Measurements from ENCODE around the gene NTNG2. TPM values are rescaled to one million over a fixed set of nuclear protein-coding genes. Genes with fewer than 3 reads are reported as not detected.

The NTNG2 gene
- total and polyA plus RNA-seq, 2 donors (not counting 3 experiments of a cell fraction or from before 2014, with no cell fraction given): 0.08 to 0.88 TPM

DNA sequence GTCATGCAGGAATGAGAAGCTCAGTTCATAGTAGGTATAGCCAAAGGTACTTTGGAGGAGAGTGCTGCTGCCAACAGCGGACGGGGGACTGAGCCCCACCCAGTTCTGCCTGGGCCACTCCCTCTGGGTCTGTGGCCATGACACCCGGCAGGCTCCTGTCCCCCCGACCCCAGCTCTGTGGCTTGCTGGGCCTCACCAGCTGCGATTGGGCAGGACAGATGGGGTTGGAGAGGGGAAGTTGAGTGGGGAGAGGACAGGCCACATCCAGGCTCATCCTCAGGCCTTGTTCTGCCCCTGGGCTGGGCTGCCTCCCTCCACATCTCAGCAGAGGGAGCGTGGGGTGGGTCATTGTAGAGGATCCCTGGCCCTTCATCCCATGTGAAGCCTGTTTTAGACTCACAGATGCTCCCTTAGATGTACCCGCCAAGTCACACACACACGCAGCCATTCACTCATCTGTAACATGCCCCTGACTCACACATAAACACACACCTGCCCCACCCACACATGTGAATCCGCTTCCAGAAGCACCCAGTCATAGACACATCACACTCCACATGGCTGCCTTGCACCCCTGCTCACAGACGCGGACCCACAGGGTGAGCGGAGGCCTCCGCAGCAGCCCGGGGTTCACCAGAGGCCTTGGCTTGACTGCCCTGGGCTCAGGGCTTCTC lies 48.8 kb downstream of the NTNG2 start:
- DNase-seq (ENCODE audit: low read depth, low spot score): no peak
- Histone ChIP-seq H3K4me3 (replicated peaks in 1 of 3; ENCODE audit: insufficient read depth in 1 of 3, low read depth in 1 of 3, low read length in 3 of 3) (no peak overlapping the region), H3K36me3 (ENCODE audit: control insufficient read depth in 2 of 2, extremely low read depth in 1 of 2, insufficient read depth in 2 of 2, low read length in 2 of 2) (no peaks in the 10 kb centered on the region), H2AFZ (ENCODE audit: low read depth, low read length) (no peak overlapping the region), H3K4me1 (ENCODE audit: control insufficient read depth, extremely low read depth, insufficient read depth, low read length) (peaks cover 9% of the 10 kb centered on the region), H3K9me1 (replicated peaks; ENCODE audit: control insufficient read depth, extremely low read depth, insufficient read depth, low read length) (no peaks in the 10 kb centered on the region), H3K4me2 (ENCODE audit: insufficient read depth, low read length) (no peak overlapping the region), H3K9ac (replicated peaks; ENCODE audit: extremely low read depth, insufficient read depth, low read length) (no peak overlapping the region), H3K79me2 (ENCODE audit: control insufficient read depth, insufficient read depth, low read length) (no peaks in the 10 kb centered on the region), H4K20me1 (replicated peaks; ENCODE audit: control insufficient read depth, extremely low read depth, insufficient read depth, low read length) (no peaks in the 10 kb centered on the region), H3K27ac (ENCODE audit: insufficient read depth, low read depth, low read length) (no peak overlapping the region), H3K27me3 (ENCODE audit: control insufficient read depth in 2 of 2, insufficient read depth in 2 of 2, low read length in 2 of 2) (peaks cover 0 to 5% of the 10 kb centered on the region in 2 experiments), H3K9me3 (replicated peaks; ENCODE audit: control insufficient read depth, insufficient read depth, low read length) (no peaks in the 10 kb centered on the region)
- TF ChIP-seq GATA2 (IDR thresholded peaks at IDR 0.05; ENCODE audit: insufficient read depth, insufficient read length, low read depth, low read length): no peak
- TF ChIP-seq FOS (IDR thresholded peaks at IDR 0.05; ENCODE audit: borderline replicate concordance, insufficient read depth, low read length): no peak
- TF ChIP-seq MYC (IDR thresholded peaks at IDR 0.05; ENCODE audit: low read depth, low read length): no peak
- TF ChIP-seq, protein P1, sequence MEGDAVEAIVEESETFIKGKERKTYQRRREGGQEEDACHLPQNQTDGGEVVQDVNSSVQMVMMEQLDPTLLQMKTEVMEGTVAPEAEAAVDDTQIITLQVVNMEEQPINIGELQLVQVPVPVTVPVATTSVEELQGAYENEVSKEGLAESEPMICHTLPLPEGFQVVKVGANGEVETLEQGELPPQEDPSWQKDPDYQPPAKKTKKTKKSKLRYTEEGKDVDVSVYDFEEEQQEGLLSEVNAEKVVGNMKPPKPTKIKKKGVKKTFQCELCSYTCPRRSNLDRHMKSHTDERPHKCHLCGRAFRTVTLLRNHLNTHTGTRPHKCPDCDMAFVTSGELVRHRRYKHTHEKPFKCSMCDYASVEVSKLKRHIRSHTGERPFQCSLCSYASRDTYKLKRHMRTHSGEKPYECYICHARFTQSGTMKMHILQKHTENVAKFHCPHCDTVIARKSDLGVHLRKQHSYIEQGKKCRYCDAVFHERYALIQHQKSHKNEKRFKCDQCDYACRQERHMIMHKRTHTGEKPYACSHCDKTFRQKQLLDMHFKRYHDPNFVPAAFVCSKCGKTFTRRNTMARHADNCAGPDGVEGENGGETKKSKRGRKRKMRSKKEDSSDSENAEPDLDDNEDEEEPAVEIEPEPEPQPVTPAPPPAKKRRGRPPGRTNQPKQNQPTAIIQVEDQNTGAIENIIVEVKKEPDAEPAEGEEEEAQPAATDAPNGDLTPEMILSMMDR (IDR thresholded peaks at IDR 0.05; ENCODE audit: extremely low read depth in 1 of 2, insufficient read depth in 1 of 2, low read depth in 1 of 2, low read length in 2 of 2): no peak
- TF ChIP-seq, protein P2, sequence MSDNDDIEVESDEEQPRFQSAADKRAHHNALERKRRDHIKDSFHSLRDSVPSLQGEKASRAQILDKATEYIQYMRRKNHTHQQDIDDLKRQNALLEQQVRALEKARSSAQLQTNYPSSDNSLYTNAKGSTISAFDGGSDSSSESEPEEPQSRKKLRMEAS (IDR thresholded peaks at IDR 0.05; ENCODE audit: insufficient read depth, insufficient read length): no peak
- no peak for TF ChIP-seq EZH2 (IDR thresholded peaks at IDR 0.05; ENCODE audit: borderline replicate concordance, low read depth, low read length, severe bottlenecking)
- no peak for TF ChIP-seq POLR2A (IDR thresholded peaks at IDR 0.05; ENCODE audit: low read depth, low read length)
- TF ChIP-seq JUN (IDR thresholded peaks at IDR 0.05; ENCODE audit: borderline replicate concordance, insufficient read depth, insufficient read length, low read depth): no peak
- no peak for TF ChIP-seq POLR2AphosphoS5 (IDR thresholded peaks at IDR 0.05; ENCODE audit: insufficient read depth, low read depth, low read length)
- CTCF ChIA-PET: interaction anchor here (1.2 kb wide), 1 partner anchor 26 kb away, joined by 7 read pairs; no protein-coding TSS in a partner anchor
- POLR2A ChIA-PET: no interaction called here
- dilution Hi-C loops (cut with MboI; ENCODE audit: extremely low pct_ligation_motif_present, low sequenced_read_pairs) (no loop called here), intact Hi-C loops (cut with micrococcal nuclease) (no loop called here)
- BruUV-seq (replicated peaks): no TSS peak
- FAIRE-seq: no peak
